Bone marrow (tissue), 2 donors: Measurements from ENCODE around the gene WNT7A.

Experiments used
- DNase-seq, 2 donors: peaks; one replicate each; lab custom pipeline; 2025; lab: John Stamatoyannopoulos, UW

The WNT7A gene

DNA sequence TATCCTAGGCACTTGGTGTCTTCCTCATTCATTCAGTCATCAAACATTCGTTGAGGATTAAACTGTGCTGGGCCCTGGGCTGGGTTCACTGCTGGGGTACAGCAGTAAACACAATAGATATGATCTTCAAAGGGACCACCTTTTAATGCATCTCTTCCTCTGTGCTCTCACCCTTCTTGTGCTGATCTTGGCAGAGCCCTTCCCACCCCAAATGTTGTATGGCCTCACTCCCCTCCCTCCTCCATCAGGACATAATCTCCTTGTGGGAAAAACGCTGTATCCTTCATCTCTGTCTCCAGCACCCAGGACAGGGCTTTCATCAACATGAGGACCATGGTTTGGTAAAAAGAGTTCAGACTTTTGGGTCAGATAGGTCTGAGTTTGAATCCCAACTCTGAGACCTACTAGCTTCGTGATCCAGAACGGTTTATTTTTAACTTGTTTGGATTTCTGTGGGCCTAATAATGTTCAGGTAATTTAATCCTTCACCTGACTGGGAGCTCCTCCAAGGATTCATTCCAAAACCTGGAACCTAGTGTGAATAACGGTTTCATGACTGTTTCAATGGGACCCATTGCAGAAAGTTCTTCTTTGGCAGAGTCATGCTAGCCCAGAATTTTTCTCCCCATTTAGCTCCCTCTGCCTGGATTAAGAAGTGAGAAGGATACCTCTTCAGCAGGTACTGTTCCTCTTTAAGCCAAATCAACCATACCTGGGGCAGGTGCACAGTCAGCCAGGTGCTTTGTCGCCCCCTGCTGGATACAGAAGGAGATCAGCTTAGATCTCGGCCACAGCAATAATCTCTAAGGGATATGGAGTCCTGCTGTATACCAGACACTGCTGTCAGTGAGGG is 5.2 kb upstream of the WNT7A start:
- no peak for DNase-seq

- no peak for DNase-seq
These were observed 3.8 kb upstream of the WNT7A start for GRCh38 chr3:13883681-13884080.

GRCh38 chr3:13882876-13883275 is 3.0 kb upstream of the WNT7A start:
- no peak for DNase-seq

- DNase-seq: no peak
These were observed 1.9 kb upstream of the WNT7A start for GRCh38 chr3:13881536-13882410.

GRCh38 chr3:13880811-13881156 is 913 bp upstream of the WNT7A start:
- no peak for DNase-seq

DNA sequence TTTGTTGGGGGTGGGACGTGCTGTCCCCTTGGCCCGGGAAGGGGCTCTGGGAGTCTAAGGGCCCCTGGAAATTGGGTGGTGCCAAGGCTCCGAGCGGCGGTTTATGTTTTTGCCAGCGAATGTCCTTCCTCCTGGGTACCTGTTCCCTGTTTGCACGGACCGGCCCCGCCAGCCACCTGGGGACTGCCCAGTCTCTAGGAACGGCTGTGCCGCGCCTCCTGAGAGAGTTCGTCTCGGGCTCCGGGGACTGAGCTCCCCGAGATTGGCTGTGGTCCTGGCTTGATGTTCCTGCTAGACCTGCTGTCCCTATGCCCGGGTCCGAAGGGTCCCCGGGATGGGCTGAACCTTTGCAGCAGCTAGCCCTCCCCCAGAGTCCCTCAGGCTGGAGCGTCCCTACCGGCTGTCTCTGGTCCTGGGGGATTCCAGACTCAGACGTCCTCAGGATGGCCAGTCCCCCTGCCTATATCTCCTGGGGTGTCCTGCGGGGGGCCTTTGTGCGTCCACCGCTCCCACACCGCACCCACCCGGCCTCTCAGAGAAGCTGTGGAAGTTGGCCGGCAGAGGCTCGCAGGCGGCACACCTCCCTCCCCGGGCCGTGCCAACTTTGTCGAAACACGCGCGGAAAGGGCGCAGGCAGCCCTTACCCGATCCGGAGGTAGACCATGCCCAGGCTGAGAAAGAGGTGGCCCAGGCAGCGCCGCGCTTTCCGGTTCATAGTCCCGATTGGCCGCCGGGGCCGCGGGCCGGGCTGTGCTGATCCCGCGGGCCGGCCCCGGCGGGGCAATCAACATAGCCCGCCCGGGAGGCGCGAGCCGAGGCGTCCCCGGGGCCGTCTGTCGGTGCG is 547 bp downstream of the WNT7A start:
- DNase-seq: no peak

DNA sequence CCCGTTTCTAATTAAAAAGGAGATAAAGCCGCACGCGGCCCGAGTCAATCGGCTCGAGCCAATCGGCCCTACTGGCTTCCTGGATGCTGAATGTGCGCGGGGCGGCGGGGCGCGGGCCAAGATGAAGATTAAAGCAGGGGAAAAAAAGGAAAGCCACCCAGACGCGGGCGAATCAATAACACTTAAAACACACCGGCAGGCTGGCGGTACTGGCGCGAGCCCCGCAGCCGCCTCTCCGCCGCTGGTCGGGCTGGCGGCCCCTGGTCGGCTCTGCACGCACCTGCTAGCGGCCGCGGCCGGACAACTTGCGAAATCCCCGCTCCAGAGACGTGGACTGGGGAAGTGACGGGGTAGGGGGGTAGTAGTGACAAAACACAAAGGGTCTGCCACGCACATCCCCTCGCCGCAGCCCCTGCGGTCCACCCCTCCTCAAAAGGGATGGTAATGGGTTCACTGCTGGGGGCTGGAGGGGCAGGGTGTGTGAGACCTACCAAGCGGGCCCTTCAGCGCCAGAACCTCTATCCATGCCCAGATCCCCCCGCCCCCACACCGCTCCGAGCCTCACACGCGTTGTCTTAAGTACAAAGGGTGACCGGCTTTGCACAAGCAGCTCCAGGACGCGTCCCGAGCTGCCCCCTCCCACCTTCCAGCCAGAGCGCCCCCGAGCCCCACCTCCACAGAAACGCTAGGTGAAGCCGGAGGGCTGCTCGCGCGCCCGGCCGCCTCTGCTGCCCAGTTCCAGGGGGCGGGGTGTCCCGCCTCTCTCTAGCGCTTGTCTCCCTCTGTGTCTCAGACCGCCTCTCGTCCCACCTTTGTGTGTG is 1.4 kb downstream of the WNT7A start:
- DNase-seq: no peak

DNA sequence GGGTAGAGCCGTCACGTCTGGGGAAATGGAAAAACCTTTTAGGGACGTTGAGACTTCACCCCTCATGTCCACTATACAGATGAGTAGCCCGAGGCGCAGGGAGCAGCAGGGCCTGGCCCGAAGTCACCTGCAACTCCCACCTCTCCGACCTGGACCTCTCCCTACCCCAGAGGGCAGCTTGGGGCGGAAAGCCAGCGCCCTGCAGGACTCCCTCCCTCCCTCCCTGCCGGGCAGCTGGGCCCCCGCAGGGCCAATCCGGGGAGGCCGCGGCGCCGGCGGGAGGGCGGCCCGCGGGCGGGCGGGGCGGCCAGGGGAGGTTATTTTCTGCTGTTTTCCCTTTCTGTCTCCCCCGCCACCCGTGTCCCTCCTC is 2.0 kb downstream of the WNT7A start:
- no peak for DNase-seq

GRCh38 chr3:13876451-13877100 is 3.3 kb downstream of the WNT7A start:
- no peak for DNase-seq

- no peak for DNase-seq
These were observed 5.0 kb downstream of the WNT7A start for GRCh38 chr3:13874891-13875290.

- no peak for DNase-seq
These were observed 6.1 kb downstream of the WNT7A start for GRCh38 chr3:13873818-13874217.

GRCh38 chr3:13872451-13872850 is 7.4 kb downstream of the WNT7A start:
- DNase-seq: no peak

DNA sequence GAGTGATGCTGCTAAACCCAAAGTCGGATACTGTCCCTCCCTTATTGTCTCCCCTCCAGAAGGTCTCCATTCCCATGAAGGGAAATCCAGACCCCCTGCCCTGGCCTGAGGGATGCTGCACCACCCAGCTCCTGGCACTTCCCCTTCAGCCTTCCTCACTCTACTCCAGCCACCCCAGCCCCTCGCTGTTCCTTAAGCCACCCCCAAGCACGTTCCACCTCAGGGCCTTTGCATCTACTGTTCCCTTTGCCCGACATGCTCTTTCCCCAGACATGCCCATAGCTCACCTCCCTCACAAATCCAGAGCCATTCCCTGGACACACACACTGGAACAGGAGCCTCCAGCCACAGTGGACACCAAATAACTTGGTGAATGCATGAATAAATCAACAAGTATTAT is 8.1 kb downstream of the WNT7A start:
- DNase-seq: no peak

DNA sequence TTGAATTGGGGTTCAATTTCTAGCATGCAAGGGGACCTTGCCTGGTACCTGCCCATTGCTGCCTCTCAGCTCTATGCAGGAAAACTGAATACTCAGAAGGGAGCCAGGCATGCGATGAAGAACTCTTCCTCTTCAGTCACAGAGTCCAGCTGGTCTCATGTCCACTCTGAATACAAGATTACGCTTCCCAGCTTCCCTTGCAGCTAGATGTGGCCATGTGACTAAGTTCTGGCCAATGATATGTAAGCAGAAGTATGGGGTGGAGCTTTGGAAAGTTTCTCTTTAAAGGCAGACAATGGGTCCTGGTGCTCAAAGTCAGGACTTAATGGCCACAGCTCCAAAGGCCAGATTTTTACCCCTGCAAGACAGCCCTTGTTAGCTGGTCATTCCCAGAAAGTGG is 9.0 kb downstream of the WNT7A start:
- no peak for DNase-seq

- no peak for DNase-seq
These were observed 10.0 kb downstream of the WNT7A start for GRCh38 chr3:13869761-13870343.

DNA sequence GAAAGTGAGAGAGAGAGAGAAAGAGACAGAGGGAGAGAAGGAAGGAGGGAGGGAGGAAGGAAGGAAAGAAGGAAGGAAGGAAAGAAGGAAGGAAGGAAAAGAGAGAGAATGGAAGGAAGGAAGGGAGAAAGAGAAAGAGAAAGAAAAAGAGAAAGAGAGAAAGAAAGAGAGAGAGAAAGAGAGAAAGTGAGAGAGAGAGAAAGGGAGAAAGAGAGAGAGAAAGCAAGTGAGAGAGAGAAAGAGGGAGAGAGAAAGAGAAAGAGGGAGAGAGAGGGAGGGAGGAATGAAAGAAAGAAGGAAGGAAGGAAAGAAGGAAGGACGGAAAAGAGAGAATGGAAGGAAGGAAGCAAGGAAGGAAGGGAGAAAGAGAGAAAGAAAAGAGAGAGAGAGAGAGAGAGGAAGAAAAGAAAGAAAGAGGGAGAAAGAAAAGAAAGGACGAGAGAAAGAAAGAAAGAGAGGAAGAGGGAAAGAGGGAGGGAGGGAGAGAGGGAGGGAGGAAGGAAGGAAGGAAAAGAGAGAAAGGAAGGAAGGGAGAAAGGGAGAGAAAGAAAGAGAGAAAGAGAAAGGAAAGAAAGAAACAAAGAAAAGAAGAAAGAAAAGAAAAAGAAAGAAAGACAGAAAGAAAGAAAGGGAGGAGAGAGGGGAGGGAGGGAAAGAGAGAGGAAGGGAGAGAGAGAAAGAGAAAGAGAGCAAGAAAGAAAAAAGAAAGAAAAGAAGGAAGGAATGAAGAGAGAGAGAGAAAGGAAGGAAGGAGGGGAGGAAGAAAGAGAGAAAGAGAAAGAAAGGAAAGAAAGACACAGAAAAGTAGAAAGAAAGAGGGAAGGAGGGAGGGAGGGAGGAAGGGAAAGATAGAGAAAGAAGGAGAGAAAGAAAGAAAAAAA is 10.8 kb downstream of the WNT7A start:
- no peak for DNase-seq

DNA sequence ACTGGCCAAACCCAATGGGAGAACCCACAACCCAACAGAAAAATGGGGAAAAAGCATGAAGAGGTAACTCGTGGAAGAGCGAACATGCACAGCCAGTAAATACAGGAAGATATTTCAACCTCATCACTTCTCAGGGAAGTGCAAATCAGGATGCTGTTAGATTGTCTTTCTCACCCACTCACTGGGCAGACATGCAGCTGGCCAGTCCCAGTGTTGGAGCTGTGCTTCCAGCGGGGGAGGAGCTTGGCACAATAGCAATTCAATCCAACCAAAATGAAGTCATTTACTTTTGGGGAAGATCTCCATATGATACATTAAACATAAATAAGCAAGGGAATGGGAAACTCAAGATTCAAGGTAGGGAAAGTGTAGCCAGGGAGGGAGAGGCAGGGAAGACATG is 12.1 kb downstream of the WNT7A start:
- no peak for DNase-seq

GRCh38 chr3:13866041-13866965 is 13.6 kb downstream of the WNT7A start:
- no peak for DNase-seq

GRCh38 chr3:13865581-13865980 is 14.3 kb downstream of the WNT7A start:
- no peak for DNase-seq
